Measurements from ENCODE around the gene RNGTT. TPM values are rescaled to one million over a fixed set of nuclear protein-coding genes. Genes with fewer than 3 reads are reported as not detected.

The RNGTT gene
- total RNA-seq, 1 donor from 2014 or later: 9.1 TPM

DNA sequence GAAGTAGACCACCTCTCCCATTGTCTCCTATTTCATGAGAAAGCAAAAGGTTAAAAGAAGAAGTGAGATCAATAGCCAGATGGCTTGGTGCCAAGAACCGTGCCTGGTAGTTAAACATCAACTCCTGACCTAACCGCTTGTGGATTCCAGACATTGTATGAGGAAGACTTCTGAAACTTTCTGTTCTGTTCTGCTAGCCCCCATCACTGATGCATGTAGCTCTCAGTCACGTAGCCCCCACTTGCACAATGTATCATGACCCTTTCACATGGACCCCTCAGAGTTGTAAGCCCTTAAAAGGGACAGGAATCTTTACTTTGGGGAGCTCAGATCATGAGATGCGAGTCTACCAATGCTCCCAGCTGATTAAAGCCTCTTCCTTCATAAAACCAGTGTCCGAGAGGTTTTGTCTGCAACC lies 301.2 kb downstream of the RNGTT start:
- peak; percentile 62 for DNase-seq (ENCODE audit: low spot score)

DNA sequence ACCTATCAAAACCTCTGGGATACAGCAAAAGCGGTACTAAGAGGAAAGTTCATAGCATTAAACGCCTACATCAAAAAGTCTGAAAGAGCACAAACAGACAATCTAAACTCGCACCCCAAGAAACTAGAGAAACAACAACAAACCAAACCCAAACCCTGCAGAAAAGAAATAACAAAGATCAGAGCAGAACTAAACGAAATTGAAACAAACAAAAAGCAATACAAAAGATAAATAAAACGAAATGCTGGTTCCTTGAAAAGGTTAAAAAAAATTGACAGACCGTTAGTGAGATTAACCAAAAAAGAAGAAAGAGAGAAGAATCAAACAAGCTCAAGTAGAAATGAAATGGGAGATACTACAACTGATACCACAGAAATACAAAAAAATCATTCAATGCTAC lies 302.3 kb downstream of the RNGTT start:
- no peak for DNase-seq (ENCODE audit: low spot score)

DNA sequence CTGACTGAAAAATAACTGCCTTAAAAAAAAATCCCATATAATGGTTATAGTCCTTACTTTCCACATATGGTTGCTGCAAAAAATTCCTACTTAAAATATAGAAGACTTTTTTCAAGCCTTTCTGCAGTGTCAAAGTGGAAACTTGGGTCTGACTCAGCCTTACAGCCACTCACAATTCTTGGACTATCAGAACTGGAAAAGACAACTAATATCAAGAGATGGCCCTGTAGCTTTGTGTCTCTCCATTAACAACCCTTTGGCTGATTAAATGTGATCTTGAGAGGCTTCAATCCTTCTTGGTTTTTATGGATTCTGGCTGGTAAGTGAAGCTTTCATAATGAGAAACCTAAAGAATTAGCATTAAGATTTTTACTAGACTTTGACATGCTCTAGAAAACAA lies 307.8 kb downstream of the RNGTT start:
- DNase-seq (ENCODE audit: low spot score): no peak

DNA sequence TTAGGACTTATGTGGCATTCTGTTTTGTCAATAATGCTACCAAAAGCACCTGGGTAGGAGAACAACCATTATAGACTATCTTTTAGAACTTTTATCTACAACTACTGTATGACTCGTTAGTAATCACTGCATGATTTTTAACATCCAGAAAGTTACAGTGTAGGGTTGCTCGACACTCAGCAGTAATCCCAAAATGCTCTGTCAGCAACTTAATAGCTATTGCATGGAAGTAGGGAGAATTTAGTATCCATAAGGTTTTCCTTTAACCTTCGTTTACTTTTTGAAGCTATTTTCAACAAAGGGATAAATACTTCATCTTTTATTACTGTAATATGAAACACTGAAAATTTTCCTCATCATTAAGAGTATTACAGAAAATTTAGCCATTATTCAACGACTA lies 309.5 kb downstream of the RNGTT start:
- DNase-seq (ENCODE audit: low spot score): no peak

- no peak for DNase-seq (ENCODE audit: low spot score)
Observed at GRCh38 chr6:88651400-88651799, 312.0 kb downstream of the RNGTT start.

DNA sequence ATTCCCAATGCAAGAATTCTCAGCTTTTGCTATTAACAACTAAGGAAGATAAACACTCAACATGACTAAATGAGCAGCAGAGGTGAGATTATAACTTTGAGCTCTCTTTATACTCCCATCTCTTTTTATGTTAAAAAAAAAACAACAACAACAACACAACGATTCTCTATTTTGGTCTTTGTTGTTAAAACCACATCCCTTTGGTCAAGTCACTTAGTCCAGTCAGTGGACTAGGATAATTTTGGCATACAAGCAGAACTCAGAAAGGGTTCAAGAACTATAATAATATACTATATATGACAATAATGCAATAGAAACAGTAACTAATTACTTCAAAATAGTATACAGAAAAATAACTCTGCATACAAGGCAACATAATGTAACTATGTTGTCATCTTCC lies 312.4 kb downstream of the RNGTT start:
- DNase-seq (ENCODE audit: low spot score): no peak

DNA sequence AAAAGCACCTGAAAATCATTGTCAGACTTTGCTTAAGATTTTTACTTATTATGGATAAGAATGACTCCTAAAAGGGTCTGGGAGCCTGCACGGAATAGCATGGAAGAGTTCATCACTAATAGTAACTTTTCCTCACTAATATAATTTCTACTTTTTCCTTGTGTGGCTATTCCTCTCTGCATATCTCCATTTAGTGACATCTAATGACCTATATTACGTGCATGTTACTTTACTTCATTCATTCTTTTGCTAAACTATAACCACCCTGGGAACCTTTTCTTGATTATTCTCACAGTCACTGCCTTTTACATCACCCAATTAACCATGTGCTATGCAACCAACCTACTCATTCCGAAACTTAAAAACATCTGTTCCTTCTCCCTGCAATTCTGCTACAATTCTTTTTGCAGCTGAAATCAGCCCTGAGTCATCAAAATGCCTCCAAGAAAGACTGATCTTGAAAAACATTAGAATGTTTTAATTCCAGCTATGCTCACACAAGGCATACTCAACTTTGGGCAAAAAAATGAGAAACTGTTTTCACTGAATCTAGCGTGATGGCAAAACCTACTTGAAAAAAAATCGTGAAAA lies 313.3 kb downstream of the RNGTT start:
- no peak for DNase-seq (ENCODE audit: low spot score)

- no peak for DNase-seq (ENCODE audit: low spot score)
Observed at GRCh38 chr6:88641178-88641903, 322.1 kb downstream of the RNGTT start.

DNA sequence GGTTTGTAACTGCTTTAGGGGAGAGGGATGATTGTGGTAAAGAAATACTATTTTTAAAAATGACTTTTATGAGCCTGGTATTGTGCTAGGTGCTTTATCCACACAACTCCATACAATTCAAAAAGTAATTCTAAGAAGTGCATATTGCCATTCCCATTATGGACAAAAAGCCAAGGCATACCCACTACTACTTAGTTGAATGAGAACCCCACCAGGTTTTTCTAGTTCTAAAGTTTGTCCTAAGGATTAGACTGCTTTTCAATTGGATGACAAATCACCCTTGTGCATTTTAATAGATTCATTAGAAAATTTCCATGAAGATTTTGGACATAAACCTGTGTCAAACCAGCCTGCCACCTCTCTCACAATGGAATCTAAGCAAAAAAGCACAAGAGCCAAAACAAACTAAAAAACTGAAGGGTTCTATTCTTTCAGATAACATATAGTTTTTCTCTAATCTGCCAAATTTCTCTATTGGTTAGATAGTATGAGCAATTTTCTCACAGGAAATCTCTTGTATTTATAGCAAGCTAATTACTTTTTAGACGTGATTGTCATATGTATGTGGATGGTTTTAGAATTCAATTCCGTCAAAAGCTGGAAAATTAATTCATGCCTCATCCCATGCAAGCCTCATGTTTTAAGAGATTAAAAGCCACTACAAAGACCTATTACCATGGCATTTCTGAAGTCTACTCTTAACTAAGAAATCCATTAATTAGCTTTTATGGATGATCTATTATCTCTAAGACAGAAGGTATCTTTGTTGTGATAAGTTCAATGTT lies 325.5 kb downstream of the RNGTT start:
- no peak for DNase-seq (ENCODE audit: low spot score)

- no peak for DNase-seq (ENCODE audit: low spot score)
Observed at GRCh38 chr6:88636871-88637270, 326.5 kb downstream of the RNGTT start.

DNA sequence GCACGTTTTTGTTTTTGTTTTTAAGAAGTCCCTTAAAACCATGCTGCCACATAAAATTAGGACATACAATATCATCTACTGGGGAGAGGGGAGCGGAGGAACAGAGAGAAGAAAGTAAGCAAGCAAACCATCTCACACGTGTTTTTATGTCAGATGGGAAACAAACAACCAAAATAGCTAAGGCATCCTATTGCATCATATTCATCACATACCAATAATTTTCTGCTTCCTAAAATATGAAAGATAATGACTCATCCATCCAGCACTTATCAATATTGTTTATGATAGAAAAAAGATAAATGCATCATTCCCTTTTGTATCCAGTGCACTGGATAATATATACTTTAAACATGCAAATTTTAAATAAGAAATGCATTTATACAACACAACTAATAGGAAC lies 329.6 kb downstream of the RNGTT start:
- no peak for DNase-seq (ENCODE audit: low spot score)

- no peak for DNase-seq (ENCODE audit: low spot score)
Observed at GRCh38 chr6:88631830-88632229, 331.6 kb downstream of the RNGTT start.

DNA sequence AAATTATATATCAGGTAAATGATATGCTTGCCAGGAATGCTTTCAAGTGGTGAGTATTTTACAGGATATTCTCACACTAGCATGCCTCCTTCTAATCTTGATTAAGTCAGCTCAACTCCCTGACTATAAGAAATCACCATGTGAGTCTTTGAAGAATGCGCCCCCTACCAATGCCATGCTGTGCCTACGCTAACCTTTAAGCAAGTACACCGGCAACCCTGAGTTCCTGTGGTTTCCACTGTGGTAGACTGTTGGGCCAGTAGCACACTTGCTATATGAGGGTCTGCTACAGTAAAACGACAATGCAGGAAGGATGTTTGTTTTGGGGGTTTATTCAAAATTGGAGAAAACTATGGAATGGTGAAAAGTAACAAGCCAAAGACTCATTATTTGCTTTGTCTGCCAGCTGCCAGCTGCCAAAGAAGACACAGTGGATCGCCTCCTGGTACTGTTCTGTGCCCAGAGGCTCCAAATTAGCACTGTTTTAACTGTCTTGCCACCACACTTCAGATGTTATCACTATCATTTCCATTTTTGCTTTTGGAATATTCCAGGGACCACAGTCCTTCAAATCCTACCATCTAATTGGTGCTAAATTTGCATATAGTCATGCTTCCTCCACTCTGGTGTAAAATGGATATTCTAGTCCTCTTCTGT lies 333.5 kb downstream of the RNGTT start:
- DNase-seq (ENCODE audit: low spot score): no peak

DNA sequence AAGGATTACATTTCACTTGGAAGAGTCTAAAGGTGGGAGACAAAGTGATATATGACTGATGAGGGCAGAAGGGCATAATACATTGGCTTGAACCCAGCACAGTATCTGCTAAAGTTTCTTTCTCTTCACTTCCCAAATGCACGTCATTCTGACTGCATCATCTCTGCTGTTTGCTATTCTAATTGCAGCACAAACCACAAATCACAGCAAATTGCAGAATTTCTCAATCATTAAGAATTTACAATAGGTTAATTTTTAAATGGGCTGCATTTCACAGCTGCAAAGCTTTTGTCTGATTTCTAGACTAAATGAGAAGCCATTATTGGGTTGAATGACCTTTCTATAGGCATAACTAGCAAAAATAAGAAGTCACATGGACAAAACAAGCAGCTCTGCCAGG lies 337.0 kb downstream of the RNGTT start:
- no peak for DNase-seq (ENCODE audit: low spot score)

DNA sequence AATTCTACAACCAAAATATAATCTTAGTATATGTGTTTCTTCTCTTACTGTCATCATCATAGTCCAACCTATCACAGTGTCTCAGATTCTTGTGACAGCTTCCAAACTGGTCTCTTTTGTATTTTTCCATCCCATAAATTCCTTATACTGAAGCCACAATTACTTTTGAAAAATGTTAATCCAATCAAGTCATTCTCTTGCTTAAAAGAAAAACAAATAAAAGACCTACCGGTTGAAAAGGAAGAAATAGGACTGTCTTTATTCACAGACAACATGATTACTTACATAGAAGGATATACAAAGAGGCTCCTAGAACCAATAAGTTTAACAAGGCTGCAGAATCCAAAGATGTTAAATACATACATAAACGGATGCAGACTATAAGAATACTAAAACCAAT lies 339.9 kb downstream of the RNGTT start:
- DNase-seq (ENCODE audit: low spot score): no peak

- DNase-seq (ENCODE audit: low spot score): no peak
Observed at GRCh38 chr6:88619951-88620350, 343.5 kb downstream of the RNGTT start.

- no peak for DNase-seq (ENCODE audit: low spot score)
Observed at GRCh38 chr6:88616380-88616779, 347.0 kb downstream of the RNGTT start.

DNA sequence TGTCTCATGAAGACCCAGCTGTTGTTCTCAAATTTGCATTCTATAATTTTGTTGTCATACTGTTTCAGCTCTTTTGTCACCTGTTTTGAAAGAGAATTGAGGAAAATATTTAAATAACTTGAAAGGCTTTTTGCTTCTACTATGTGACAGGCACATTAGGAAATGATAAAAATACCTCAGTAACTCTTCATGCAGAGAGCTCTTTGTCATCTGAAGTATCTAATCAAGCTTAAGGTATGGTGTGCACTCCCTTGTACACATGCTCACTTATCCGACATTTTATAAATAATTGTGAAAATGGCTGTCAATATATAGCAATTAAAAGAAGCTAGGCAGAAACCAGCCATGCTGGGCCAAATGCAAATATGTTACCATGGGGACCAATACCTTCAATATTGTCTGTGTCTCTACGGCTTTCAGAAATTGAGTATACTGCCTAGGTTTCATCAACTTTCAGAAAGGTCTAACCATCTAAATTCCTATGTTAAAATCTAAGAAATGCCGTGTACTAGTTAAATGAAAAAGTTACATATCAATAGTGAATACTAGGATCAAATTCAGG lies 349.0 kb downstream of the RNGTT start:
- no peak for DNase-seq (ENCODE audit: low spot score)

DNA sequence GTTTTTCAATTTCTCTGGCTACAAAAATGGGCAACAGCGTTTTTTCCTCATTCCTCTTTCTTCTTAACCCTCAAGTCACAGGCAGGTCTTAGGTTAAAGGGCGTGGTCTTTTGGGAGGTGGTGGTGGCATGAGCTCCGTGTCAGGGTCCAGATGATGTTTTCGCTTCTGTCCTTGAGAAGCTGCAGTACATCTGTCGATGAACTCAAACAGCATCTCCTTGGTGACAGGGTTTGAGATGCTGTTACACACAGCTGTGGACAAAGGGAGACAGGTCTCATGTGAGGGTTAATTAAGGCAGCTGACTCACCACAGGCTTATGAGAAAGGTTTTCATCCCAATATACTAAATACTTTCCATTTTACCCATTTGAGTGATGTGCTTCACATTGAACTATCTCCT lies 350.8 kb downstream of the RNGTT start:
- DNase-seq (ENCODE audit: low spot score): no peak

- DNase-seq (ENCODE audit: low spot score): no peak
Observed at GRCh38 chr6:88611721-88612120, 351.7 kb downstream of the RNGTT start.

DNA sequence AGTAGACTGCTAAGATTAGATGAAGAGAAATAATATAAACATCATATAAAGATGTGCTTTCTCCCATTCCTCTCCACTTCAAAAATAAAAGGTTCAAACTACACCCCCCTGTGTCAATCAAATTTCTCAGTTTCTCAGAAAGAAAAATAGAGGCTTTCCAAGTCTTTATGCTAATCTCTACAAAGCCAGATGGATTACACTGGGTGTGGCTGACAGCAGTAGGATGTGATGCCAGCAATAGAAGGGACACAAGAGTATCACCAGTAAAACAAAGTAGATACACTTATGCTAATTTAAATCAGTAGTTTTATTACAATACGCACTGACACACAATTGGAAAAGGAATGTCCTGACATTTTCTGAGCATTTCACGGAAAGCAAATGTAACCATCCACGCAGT lies 353.4 kb downstream of the RNGTT start:
- DNase-seq (ENCODE audit: low spot score): no peak

GRCh38 chr6:88605271-88605670 lies 358.1 kb downstream of the RNGTT start:
- DNase-seq (ENCODE audit: low spot score): no peak
